K562 (cell line): Measurements from ENCODE around the gene PRTFDC1.

Source experiments
- FOXA3 ChIP-seq, 2 experiments: fragments of 450-650 bp in 1 of 2; sonication (generic) in 1 of 2; formaldehyde crosslinking; IDR thresholded peaks in 1 of 2; conservative IDR thresholded peaks in 1 of 2; 2 replicates each; pipeline versions ENCODE4 v1.4.0 to v1.8.0; 2020 to 2022; ENCODE audit warnings: mild to moderate bottlenecking in 2 of 2, missing genetic modification reagents in 1 of 2
- GATAD2A ChIP-seq: fragments of 450-650 bp; IDR thresholded peaks from 2 replicates; pipeline ENCODE4 v1.6.1; 2017
- KAT8 ChIP-seq: fragments of 450-650 bp; IDR thresholded peaks from 2 replicates; pipeline ENCODE4 v1.6.1; 2016; ENCODE audit warnings: low read depth, mild to moderate bottlenecking
- SETDB1 ChIP-seq: IDR thresholded peaks from one replicate; pipeline ENCODE4 v1.6.1; 2012; ENCODE audit warnings: low read length, control low read depth, inconsistent platforms
- SRSF1 ChIP-seq: fragments of 200-400 bp; formaldehyde crosslinking; IDR thresholded peaks from 2 replicates; pipeline ENCODE4 v1.6.1; 2017; ENCODE audit warnings: mild to moderate bottlenecking, low read depth, low read length, moderate library complexity
- ZNF134 ChIP-seq: fragments of 250-450 bp; sonication (Bioruptor Pico); conservative IDR thresholded peaks from 2 replicates; pipeline ENCODE4 v1.4.0; 2020
- ZNF212 ChIP-seq: fragments of 450-650 bp; formaldehyde crosslinking; IDR thresholded peaks from 2 replicates; pipeline ENCODE4 v1.4.0; 2020; ENCODE audit warnings: mild to moderate bottlenecking
- TF ChIP-seq, protein P1 (sequence below), 3 experiments: IDR thresholded peaks in 2 of 3; conservative IDR thresholded peaks in 1 of 3; 2 replicates each; pipeline ENCODE4 v1.5.1; 2011 to 2012; ENCODE audit warnings: low read length in 3 of 3, mild to moderate bottlenecking in 3 of 3, control low read depth in 2 of 3, improper control_type of control experiment in 1 of 3, inconsistent platforms in 1 of 3, low read depth in 1 of 3, mixed read lengths in 1 of 3, moderate library complexity in 1 of 3; ENCODE audit not compliant: insufficient read depth in 2 of 3

DNA sequence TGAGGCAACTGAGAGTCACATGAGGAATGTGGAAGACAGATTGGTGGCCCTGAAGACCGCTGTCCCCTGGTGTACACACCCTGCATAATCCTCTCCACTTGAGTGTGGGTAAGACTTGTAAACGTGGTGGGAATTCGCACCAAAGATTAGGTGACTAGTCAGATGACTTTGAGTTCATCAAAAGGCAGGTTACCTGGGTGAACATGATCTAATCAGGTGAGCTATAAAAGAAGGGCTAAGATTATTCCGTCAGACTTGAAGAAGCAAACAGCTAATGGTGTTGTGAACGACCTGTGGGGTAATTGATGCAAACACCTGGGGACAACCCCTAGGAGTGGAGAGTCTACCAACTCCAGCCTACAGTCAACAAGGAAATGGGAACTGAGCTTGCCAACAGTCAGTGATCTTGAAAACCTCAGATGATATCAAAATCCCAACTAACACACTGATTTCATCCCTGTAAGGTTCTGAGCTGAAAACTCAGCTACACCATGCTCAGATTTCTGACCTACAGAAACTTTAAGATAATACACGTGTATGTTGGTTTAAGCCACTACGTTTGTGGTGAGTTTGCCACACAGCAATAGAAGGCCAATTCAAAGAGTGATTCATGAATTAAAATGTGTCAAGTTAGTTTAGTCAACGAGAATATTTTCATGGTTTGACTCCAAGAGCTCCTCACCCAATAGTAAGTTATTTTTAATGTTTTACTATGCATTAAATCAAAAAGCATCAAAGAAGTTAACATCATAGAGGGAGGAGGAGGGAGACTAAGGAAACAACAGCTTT, 16.7 kb downstream of the PRTFDC1 start:
- TF ChIP-seq, protein P1, sequence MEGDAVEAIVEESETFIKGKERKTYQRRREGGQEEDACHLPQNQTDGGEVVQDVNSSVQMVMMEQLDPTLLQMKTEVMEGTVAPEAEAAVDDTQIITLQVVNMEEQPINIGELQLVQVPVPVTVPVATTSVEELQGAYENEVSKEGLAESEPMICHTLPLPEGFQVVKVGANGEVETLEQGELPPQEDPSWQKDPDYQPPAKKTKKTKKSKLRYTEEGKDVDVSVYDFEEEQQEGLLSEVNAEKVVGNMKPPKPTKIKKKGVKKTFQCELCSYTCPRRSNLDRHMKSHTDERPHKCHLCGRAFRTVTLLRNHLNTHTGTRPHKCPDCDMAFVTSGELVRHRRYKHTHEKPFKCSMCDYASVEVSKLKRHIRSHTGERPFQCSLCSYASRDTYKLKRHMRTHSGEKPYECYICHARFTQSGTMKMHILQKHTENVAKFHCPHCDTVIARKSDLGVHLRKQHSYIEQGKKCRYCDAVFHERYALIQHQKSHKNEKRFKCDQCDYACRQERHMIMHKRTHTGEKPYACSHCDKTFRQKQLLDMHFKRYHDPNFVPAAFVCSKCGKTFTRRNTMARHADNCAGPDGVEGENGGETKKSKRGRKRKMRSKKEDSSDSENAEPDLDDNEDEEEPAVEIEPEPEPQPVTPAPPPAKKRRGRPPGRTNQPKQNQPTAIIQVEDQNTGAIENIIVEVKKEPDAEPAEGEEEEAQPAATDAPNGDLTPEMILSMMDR (IDR thresholded peaks at IDR 0.05 in 2 of 3, conservative IDR thresholded peaks at IDR 0.05 in 1 of 3; ENCODE audit: insufficient read depth in 2 of 3, low read depth in 1 of 3, low read length in 3 of 3), result peak; percentile 5 to 36 (median 21); a peak in 2 of 6 replicates
- TF ChIP-seq GATAD2A, result no peak
- no peak for TF ChIP-seq KAT8
- no peak for TF ChIP-seq ZNF212 (CRISPR knock-in tag)
- TF ChIP-seq SRSF1, result no peak
- no peak for TF ChIP-seq ZNF134 (CRISPR knock-in tag)
- no peak for TF ChIP-seq SETDB1
- no peak for TF ChIP-seq FOXA3 (CRISPR knock-in tag; conservative IDR thresholded peaks at IDR 0.05 in 1 of 2, IDR thresholded peaks at IDR 0.05 in 1 of 2)
